Trophoblast cell (in vitro differentiated cells and primary cell): Measurements from ENCODE around the gene GADL1.
A peak's percentile ranks its signal among the peaks of the same experiment; 100 is the strongest.

Experiments
- DNase-seq, 2 donors: peaks; one replicate each; pipeline ENCODE4 v3.0.0-alpha.2; 2016
- H2AFZ ChIP-seq: 2 replicates; pipeline ENCODE4 v1.6.1; 2013; ENCODE audit warnings: low read length, moderate library complexity, mild to moderate bottlenecking; ENCODE audit not compliant: insufficient read depth, poor library complexity
- H2AK5ac ChIP-seq: 2 replicates; pipeline ENCODE4 v1.6.1; 2013; ENCODE audit warnings: mild to moderate bottlenecking, low read length
- H2BK120ac ChIP-seq: 2 replicates; pipeline ENCODE4 v1.6.1; 2013; ENCODE audit warnings: low read length, mild to moderate bottlenecking, moderate library complexity; ENCODE audit not compliant: insufficient read depth, poor library complexity
- H2BK12ac ChIP-seq: 2 replicates; pipeline ENCODE4 v1.6.1; 2013; ENCODE audit warnings: mild to moderate bottlenecking, low read length, moderate library complexity
- H2BK5ac ChIP-seq: 2 replicates; pipeline ENCODE4 v1.6.1; 2013; ENCODE audit warnings: low read length, low read depth, moderate library complexity, mild to moderate bottlenecking; ENCODE audit not compliant: poor library complexity
- H3K14ac ChIP-seq: 2 replicates; pipeline ENCODE4 v1.6.1; 2013; ENCODE audit warnings: mild to moderate bottlenecking, low read length
- H3K18ac ChIP-seq: 2 replicates; pipeline ENCODE4 v1.6.1; 2013; ENCODE audit warnings: mild to moderate bottlenecking, low read length
- H3K23ac ChIP-seq: 2 replicates; pipeline ENCODE4 v1.6.1; 2013; ENCODE audit warnings: low read length
- H3K27ac ChIP-seq: 2 replicates; pipeline ENCODE4 v1.5.1; 2013; ENCODE audit warnings: low read depth, mild to moderate bottlenecking, inconsistent platforms, low read length, moderate library complexity
- H3K27me3 ChIP-seq: 2 replicates; pipeline ENCODE4 v1.6.1; 2013; ENCODE audit warnings: inconsistent platforms, mild to moderate bottlenecking, low read length, moderate library complexity; ENCODE audit not compliant: insufficient read depth
- H3K36me3 ChIP-seq, 2 experiments: 1 replicate in 1 of 2; 2 replicates in 1 of 2; pipeline ENCODE4 v1.6.1; 2013; ENCODE audit warnings: low read length in 2 of 2, mild to moderate bottlenecking in 2 of 2, moderate library complexity in 1 of 2; ENCODE audit not compliant: insufficient read depth in 2 of 2, control insufficient read depth in 1 of 2
- H3K4ac ChIP-seq: 2 replicates; pipeline ENCODE4 v1.6.1; 2013; ENCODE audit warnings: low read depth, mild to moderate bottlenecking, low read length, moderate library complexity
- H3K4me1 ChIP-seq, 2 experiments: 1 replicate in 1 of 2; 2 replicates in 1 of 2; pipeline ENCODE4 v1.6.1; 2013; ENCODE audit warnings: low read length in 2 of 2, mild to moderate bottlenecking in 2 of 2, moderate library complexity in 1 of 2; ENCODE audit not compliant: insufficient read depth in 2 of 2, control insufficient read depth in 1 of 2
- H3K4me2 ChIP-seq: 2 replicates; pipeline ENCODE4 v1.6.1; 2013; ENCODE audit warnings: inconsistent platforms, mild to moderate bottlenecking, low read length, moderate library complexity
- H3K4me3 ChIP-seq: 2 replicates; pipeline ENCODE4 v1.5.1; 2013; ENCODE audit warnings: mild to moderate bottlenecking, low read depth, low read length, inconsistent platforms
- H3K79me1 ChIP-seq: one replicate; pipeline ENCODE4 v1.6.1; 2013; ENCODE audit warnings: low read length
- H3K79me2 ChIP-seq: 2 replicates; pipeline ENCODE4 v1.6.1; 2013; ENCODE audit warnings: low read length, mild to moderate bottlenecking; ENCODE audit not compliant: control insufficient read depth, insufficient read depth, poor library complexity
- H3K9ac ChIP-seq: 2 replicates; pipeline ENCODE4 v1.6.1; 2013; ENCODE audit warnings: mild to moderate bottlenecking, low read length
- H3K9me3 ChIP-seq: 2 replicates; pipeline ENCODE4 v1.6.1; 2013; ENCODE audit warnings: low read depth, mild to moderate bottlenecking, control low read depth, inconsistent platforms, low read length; ENCODE audit not compliant: insufficient read depth
- H4K12ac ChIP-seq: 2 replicates; pipeline ENCODE4 v1.6.1; 2013; ENCODE audit warnings: low read depth, mild to moderate bottlenecking, low read length, moderate library complexity
- H4K8ac ChIP-seq: 2 replicates; pipeline ENCODE4 v1.6.1; 2013; ENCODE audit warnings: low read depth, mild to moderate bottlenecking, low read length, moderate library complexity
- H4K91ac ChIP-seq: one replicate; pipeline ENCODE4 v1.6.1; 2013; ENCODE audit warnings: low read depth, mild to moderate bottlenecking, low read length, moderate library complexity
- WGBS: extraction: QIAGEN DNeasy Blood & Tissue Kit; methylation state at CpG from one replicate; pipeline ENCODE4 v1.1.7; 2013; ENCODE audit warnings: missing lambda C conversion rate; ENCODE audit not compliant: insufficient read length, insufficient coverage; ENCODE audit errors: extremely low coverage; 5-methylcytosine and 5-hydroxymethylcytosine counted together

Gene GADL1

DNA sequence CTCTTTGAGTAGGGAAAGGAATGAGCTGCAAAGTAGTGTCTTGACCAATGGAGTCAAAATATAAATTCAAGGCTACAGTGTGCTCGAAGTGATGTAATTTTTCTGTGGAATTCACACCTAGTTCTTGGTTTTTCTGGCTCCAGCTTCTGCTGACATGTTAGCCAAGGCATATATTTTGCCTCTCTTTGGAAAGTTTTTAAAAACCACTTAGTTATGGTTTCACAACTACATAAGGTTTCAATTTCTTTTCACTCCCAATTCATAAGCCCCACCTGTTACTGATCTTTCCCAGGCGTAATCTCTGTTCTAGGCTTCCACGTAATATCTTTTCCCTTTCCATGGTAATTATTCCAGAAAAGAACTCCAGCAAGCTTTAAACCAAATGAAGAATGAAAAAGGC lies 46.9 kb downstream of the GADL1 start:
- no CpG with 5 or more reads among the region's 3 CpGs for WGBS
- no peaks in the 10 kb centered on the region for H3K4me1 ChIP-seq
- H3K79me1 ChIP-seq, result no peaks in the 10 kb centered on the region

DNA sequence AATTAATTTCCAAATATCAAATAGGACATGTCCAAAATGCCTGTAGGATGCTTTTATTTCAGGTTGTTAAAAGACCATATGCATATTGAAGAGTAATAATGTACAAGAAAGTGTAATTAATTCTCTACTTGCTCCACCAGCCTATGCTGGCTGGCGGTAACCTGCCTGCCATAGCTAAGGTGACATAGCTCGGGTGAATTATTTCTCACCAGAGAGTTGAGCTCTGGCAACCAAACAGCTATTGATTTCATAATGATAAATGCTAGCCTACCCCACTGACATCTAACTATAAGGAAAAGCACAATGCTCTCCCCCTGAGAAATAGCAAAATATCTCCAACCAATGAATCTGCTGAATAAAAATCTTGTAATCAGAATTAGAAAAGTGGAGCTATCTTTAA lies 48.9 kb downstream of the GADL1 start:
- H2BK12ac ChIP-seq, result no peak overlapping the region
- H4K91ac ChIP-seq, result no peak overlapping the region
- no peak overlapping the region for H4K12ac ChIP-seq
- H3K4me3 ChIP-seq, result no peak overlapping the region
- no peak overlapping the region for H4K8ac ChIP-seq
- H3K79me2 ChIP-seq, result no peaks in the 10 kb centered on the region
- no peaks in the 10 kb centered on the region for H3K4me1 ChIP-seq
- no CpG with 5 or more reads among the region's 2 CpGs for whole genome bisulfite sequencing
- no peak overlapping the region for H3K14ac ChIP-seq
- H3K79me1 ChIP-seq, result no peaks in the 10 kb centered on the region
- no peaks in the 10 kb centered on the region for H3K36me3 ChIP-seq
- H3K27me3 ChIP-seq, result no peaks in the 10 kb centered on the region
- no peak overlapping the region for H2AK5ac ChIP-seq
- H3K9me3 ChIP-seq, result no peaks in the 10 kb centered on the region
- H3K23ac ChIP-seq, result no peak overlapping the region
- H3K4ac ChIP-seq, result no peak overlapping the region
- H3K9ac ChIP-seq, result no peak overlapping the region
- no peak overlapping the region for H3K18ac ChIP-seq
- H2BK120ac ChIP-seq, result no peak overlapping the region
- no peak overlapping the region for H2BK5ac ChIP-seq
- no peak overlapping the region for H3K27ac ChIP-seq
- no peak for DNase-seq
- H3K4me2 ChIP-seq, result no peak overlapping the region
- H2AFZ ChIP-seq, result no peak overlapping the region

More for the DNA sequence above, 46.9 kb downstream of the GADL1 start:
- Histone ChIP-seq H3K23ac (no peak overlapping the region), H3K27ac (no peak overlapping the region), H3K9me3 (no peaks in the 10 kb centered on the region), H3K36me3 (no peaks in the 10 kb centered on the region), H2BK5ac (no peak overlapping the region), H4K91ac (no peak overlapping the region), H2BK120ac (no peak overlapping the region), H4K12ac (no peak overlapping the region), H3K4ac (no peak overlapping the region), H3K4me3 (no peak overlapping the region), H2BK12ac (no peak overlapping the region), H3K18ac (no peak overlapping the region), H3K79me2 (no peaks in the 10 kb centered on the region), H3K14ac (no peak overlapping the region), H2AK5ac (no peak overlapping the region), H3K27me3 (no peaks in the 10 kb centered on the region), H2AFZ (no peak overlapping the region), H3K4me2 (no peak overlapping the region), H3K9ac (no peak overlapping the region), H4K8ac (no peak overlapping the region)
- DNase-seq, result no peak

DNA sequence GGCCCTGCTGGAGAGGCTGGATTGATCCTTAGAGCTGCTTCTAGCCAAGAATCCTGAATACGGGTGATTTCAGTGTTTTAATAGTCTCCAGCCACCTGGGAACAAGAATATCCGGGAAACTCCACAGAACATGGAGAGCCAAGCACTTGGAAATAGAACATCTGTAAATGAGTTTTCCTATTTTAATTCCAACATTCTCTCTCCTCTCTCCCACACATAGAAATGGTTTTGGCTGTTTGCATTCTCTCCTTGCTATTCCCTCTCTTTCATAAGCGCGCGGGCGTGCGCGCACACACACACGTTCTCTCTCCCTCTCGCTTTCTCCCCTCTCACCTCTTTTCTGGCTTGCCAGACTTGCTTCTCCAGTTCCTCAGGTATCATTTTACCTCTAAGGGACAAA lies 50.6 kb downstream of the GADL1 start:
- H3K4me1 ChIP-seq, result no peaks in the 10 kb centered on the region
- DNase-seq, result peak; percentile 36 to 51
- no peak overlapping the region for H2BK120ac ChIP-seq
- H3K4me3 ChIP-seq, result no peak overlapping the region
- no peak overlapping the region for H2AK5ac ChIP-seq
- no peaks in the 10 kb centered on the region for H3K79me1 ChIP-seq
- no peak overlapping the region for H4K12ac ChIP-seq
- H3K9ac ChIP-seq, result no peak overlapping the region
- H3K4me2 ChIP-seq, result no peak overlapping the region
- H3K27ac ChIP-seq, result no peak overlapping the region
- no peak overlapping the region for H3K18ac ChIP-seq
- no peak overlapping the region for H3K14ac ChIP-seq
- H3K9me3 ChIP-seq, result no peaks in the 10 kb centered on the region
- no CpG with 5 or more reads among the region's 10 CpGs for WGBS
- H3K36me3 ChIP-seq, result no peaks in the 10 kb centered on the region
- H3K23ac ChIP-seq, result no peak overlapping the region
- H3K4ac ChIP-seq, result no peak overlapping the region
- H3K79me2 ChIP-seq, result no peaks in the 10 kb centered on the region
- no peak overlapping the region for H2BK5ac ChIP-seq
- H3K27me3 ChIP-seq, result no peaks in the 10 kb centered on the region
- H4K8ac ChIP-seq, result no peak overlapping the region
- H2AFZ ChIP-seq, result no peak overlapping the region
- H4K91ac ChIP-seq, result no peak overlapping the region
- no peak overlapping the region for H2BK12ac ChIP-seq

- H3K9ac ChIP-seq, result no peak overlapping the region
- no peaks in the 10 kb centered on the region for H3K36me3 ChIP-seq
- no peaks in the 10 kb centered on the region for H3K4me1 ChIP-seq
- H3K23ac ChIP-seq, result no peak overlapping the region
- DNase-seq, result no peak
- H3K27me3 ChIP-seq, result no peaks in the 10 kb centered on the region
- no peak overlapping the region for H4K8ac ChIP-seq
- H3K79me1 ChIP-seq, result no peaks in the 10 kb centered on the region
- H4K12ac ChIP-seq, result no peak overlapping the region
- no peak overlapping the region for H2BK5ac ChIP-seq
- no peak overlapping the region for H3K18ac ChIP-seq
- no peak overlapping the region for H3K4ac ChIP-seq
- H4K91ac ChIP-seq, result no peak overlapping the region
- no peaks in the 10 kb centered on the region for H3K79me2 ChIP-seq
- no peak overlapping the region for H3K14ac ChIP-seq
- no peak overlapping the region for H2BK12ac ChIP-seq
- H2AK5ac ChIP-seq, result no peak overlapping the region
- H3K27ac ChIP-seq, result no peak overlapping the region
- no peak overlapping the region for H2AFZ ChIP-seq
- no CpG with 5 or more reads among the region's 1 CpG for WGBS
- H3K4me2 ChIP-seq, result no peak overlapping the region
- no peak overlapping the region for H2BK120ac ChIP-seq
- H3K9me3 ChIP-seq, result no peaks in the 10 kb centered on the region
- no peak overlapping the region for H3K4me3 ChIP-seq
These were observed 58.3 kb downstream of the GADL1 start for GRCh38 chr3:30836141-30836540.
